HFF-Myc (cell line): ENCODE measurements around the gene MRPL32.

Experiments
- DNase-seq: peaks from one replicate; pipeline ENCODE4 v3.0.0-alpha.2; 2011; ENCODE audit warnings: low read depth; ENCODE audit errors: extremely low read depth
- H3K4me3 ChIP-seq: replicated peaks from 2 replicates; pipeline ENCODE4 v1.5.1; 2011; ENCODE audit warnings: low read depth, mild to moderate bottlenecking, control low read depth, low read length
- TF ChIP-seq, protein P1 (sequence below): IDR thresholded peaks from 2 replicates; pipeline ENCODE4 v1.5.1; 2012; ENCODE audit warnings: mild to moderate bottlenecking, low read depth, low read length, control low read depth; ENCODE audit errors: missing control alignments

Gene MRPL32

GRCh38 chr7:42986213-42986612, 54.0 kb downstream of the MRPL32 start:
- TF ChIP-seq, protein P1, sequence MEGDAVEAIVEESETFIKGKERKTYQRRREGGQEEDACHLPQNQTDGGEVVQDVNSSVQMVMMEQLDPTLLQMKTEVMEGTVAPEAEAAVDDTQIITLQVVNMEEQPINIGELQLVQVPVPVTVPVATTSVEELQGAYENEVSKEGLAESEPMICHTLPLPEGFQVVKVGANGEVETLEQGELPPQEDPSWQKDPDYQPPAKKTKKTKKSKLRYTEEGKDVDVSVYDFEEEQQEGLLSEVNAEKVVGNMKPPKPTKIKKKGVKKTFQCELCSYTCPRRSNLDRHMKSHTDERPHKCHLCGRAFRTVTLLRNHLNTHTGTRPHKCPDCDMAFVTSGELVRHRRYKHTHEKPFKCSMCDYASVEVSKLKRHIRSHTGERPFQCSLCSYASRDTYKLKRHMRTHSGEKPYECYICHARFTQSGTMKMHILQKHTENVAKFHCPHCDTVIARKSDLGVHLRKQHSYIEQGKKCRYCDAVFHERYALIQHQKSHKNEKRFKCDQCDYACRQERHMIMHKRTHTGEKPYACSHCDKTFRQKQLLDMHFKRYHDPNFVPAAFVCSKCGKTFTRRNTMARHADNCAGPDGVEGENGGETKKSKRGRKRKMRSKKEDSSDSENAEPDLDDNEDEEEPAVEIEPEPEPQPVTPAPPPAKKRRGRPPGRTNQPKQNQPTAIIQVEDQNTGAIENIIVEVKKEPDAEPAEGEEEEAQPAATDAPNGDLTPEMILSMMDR, result no peak
- no peak for DNase-seq
- H3K4me3 ChIP-seq, result no peak overlapping the region

GRCh38 chr7:42986781-42987248, 54.6 kb downstream of the MRPL32 start:
- H3K4me3 ChIP-seq, result no peak overlapping the region
- DNase-seq, result no peak
- TF ChIP-seq, protein P1, result no peak
